Measurements from ENCODE around the gene KCNJ1.

GRCh38 chr11:128813729-128814128 is 53.4 kb downstream of the KCNJ1 start:
- TF ChIP-seq NR1H2 (CRISPR knock-in tag; IDR thresholded peaks at IDR 0.05) (no peak), CHD2 (IDR thresholded peaks at IDR 0.05; ENCODE audit: low read depth, low read length) (no peak)
- TF ChIP-seq, protein P1, sequence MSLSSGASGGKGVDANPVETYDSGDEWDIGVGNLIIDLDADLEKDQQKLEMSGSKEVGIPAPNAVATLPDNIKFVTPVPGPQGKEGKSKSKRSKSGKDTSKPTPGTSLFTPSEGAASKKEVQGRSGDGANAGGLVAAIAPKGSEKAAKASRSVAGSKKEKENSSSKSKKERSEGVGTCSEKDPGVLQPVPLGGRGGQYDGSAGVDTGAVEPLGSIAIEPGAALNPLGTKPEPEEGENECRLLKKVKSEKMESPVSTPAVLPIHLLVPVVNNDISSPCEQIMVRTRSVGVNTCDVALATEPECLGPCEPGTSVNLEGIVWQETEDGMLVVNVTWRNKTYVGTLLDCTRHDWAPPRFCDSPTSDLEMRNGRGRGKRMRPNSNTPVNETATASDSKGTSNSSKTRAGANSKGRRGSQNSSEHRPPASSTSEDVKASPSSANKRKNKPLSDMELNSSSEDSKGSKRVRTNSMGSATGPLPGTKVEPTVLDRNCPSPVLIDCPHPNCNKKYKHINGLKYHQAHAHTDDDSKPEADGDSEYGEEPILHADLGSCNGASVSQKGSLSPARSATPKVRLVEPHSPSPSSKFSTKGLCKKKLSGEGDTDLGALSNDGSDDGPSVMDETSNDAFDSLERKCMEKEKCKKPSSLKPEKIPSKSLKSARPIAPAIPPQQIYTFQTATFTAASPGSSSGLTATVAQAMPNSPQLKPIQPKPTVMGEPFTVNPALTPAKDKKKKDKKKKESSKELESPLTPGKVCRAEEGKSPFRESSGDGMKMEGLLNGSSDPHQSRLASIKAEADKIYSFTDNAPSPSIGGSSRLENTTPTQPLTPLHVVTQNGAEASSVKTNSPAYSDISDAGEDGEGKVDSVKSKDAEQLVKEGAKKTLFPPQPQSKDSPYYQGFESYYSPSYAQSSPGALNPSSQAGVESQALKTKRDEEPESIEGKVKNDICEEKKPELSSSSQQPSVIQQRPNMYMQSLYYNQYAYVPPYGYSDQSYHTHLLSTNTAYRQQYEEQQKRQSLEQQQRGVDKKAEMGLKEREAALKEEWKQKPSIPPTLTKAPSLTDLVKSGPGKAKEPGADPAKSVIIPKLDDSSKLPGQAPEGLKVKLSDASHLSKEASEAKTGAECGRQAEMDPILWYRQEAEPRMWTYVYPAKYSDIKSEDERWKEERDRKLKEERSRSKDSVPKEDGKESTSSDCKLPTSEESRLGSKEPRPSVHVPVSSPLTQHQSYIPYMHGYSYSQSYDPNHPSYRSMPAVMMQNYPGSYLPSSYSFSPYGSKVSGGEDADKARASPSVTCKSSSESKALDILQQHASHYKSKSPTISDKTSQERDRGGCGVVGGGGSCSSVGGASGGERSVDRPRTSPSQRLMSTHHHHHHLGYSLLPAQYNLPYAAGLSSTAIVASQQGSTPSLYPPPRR (CRISPR knock-in tag; IDR thresholded peaks at IDR 0.05; ENCODE audit: borderline replicate concordance): no peak
